Measurements from ENCODE around the gene AGXT. TPM values are rescaled to one million over a fixed set of nuclear protein-coding genes. Genes with fewer than 3 reads are reported as not detected.

Gene AGXT
- total RNA-seq, 1 experiment from 2014 or later: 0.36 TPM

- in situ Hi-C loops (cut with HindIII; ENCODE audit: low pct_unique_long_range_greater_than_20kb, low sequenced_read_pairs): no loop called here
- Histone ChIP-seq H3K9me3 (ENCODE audit: control insufficient read depth, insufficient read depth, low read depth, low read length) (no peaks in the 10 kb centered on the region), H3K27me3 (ENCODE audit: control insufficient read depth, insufficient read depth, low read length) (peaks cover 7% of the 10 kb centered on the region), H3K36me3 (ENCODE audit: control insufficient read depth, insufficient read depth, low read length) (no peaks in the 10 kb centered on the region), H3K4me3 (ENCODE audit: low read depth in 2 of 2, low read length in 2 of 2) (no peak overlapping the region), H3K27ac (ENCODE audit: low read length) (no peak overlapping the region), H3K4me1 (ENCODE audit: control insufficient read depth, insufficient read depth, low read length) (peaks cover 6% of the 10 kb centered on the region)
- ATAC-seq (no peak), DNase-seq (ENCODE audit: low read depth, low spot score) (no peak)
- POLR2A ChIA-PET: no interaction called here
- intact Hi-C loops (cut with micrococcal nuclease; ENCODE audit: unreplicated experiment): no loop called here
- CTCF ChIA-PET: no interaction called here
- BruUV-seq (replicated peaks): no TSS peak
- TF ChIP-seq, protein P1, sequence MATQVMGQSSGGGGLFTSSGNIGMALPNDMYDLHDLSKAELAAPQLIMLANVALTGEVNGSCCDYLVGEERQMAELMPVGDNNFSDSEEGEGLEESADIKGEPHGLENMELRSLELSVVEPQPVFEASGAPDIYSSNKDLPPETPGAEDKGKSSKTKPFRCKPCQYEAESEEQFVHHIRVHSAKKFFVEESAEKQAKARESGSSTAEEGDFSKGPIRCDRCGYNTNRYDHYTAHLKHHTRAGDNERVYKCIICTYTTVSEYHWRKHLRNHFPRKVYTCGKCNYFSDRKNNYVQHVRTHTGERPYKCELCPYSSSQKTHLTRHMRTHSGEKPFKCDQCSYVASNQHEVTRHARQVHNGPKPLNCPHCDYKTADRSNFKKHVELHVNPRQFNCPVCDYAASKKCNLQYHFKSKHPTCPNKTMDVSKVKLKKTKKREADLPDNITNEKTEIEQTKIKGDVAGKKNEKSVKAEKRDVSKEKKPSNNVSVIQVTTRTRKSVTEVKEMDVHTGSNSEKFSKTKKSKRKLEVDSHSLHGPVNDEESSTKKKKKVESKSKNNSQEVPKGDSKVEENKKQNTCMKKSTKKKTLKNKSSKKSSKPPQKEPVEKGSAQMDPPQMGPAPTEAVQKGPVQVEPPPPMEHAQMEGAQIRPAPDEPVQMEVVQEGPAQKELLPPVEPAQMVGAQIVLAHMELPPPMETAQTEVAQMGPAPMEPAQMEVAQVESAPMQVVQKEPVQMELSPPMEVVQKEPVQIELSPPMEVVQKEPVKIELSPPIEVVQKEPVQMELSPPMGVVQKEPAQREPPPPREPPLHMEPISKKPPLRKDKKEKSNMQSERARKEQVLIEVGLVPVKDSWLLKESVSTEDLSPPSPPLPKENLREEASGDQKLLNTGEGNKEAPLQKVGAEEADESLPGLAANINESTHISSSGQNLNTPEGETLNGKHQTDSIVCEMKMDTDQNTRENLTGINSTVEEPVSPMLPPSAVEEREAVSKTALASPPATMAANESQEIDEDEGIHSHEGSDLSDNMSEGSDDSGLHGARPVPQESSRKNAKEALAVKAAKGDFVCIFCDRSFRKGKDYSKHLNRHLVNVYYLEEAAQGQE (IDR thresholded peaks at IDR 0.05; ENCODE audit: insufficient read depth in 1 of 2, low read depth in 2 of 2, low read length in 1 of 2): no peak
- no peak for TF ChIP-seq TCF7L2 (IDR thresholded peaks at IDR 0.05; ENCODE audit: low read depth, low read length)
- TF ChIP-seq SIN3A (IDR thresholded peaks at IDR 0.05; ENCODE audit: borderline replicate concordance, insufficient read depth, low read depth, low read length): no peak
- no peak for TF ChIP-seq CTCF (IDR thresholded peaks at IDR 0.05)
- no peak for TF ChIP-seq POLR2AphosphoS5 (IDR thresholded peaks at IDR 0.05; ENCODE audit: low read depth, low read length)
Measured at GRCh38 chr2:240832921-240833494, 35.6 kb upstream of the AGXT start.

DNA sequence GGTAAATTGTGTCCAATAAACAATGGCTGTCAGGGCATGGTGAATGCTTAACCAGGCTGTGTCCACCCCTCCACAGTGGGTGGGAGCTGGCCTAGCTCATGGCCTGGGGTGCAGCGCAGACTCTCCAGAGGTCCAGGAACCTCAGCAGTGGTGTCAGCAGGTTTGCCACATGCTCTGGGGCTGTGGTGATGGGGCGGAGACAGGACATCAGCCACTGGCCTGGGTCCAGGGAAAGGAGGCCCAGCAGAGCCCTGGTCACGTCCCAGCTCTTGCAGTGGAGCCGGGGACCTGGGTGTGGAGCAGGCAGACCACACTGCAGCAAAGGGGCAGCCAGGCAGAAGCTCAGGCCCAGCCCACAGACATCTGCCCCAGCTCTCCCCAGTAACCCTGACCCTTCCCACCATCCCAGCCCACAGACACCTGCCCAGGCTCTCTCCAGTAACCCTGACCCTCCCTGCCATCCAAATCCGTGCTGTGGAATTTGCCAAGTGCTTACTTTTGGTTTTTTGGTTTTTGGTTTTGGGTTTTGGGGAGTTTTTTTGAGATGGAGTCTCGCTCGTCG lies 34.8 kb upstream of the AGXT start:
- H3K27ac ChIP-seq (ENCODE audit: low read length): no peak overlapping the region
- ChIA-PET CTCF (no interaction called here), POLR2A (no interaction called here)
- intact Hi-C loops (cut with micrococcal nuclease; ENCODE audit: unreplicated experiment) (no loop called here), in situ Hi-C loops (cut with HindIII; ENCODE audit: low pct_unique_long_range_greater_than_20kb, low sequenced_read_pairs) (no loop called here)
- H3K4me1 ChIP-seq (ENCODE audit: control insufficient read depth, insufficient read depth, low read length): peaks cover 6% of the 10 kb centered on the region
- TF ChIP-seq POLR2AphosphoS5 (IDR thresholded peaks at IDR 0.05; ENCODE audit: low read depth, low read length) (no peak), SIN3A (IDR thresholded peaks at IDR 0.05; ENCODE audit: borderline replicate concordance, insufficient read depth, low read depth, low read length) (no peak), TCF7L2 (IDR thresholded peaks at IDR 0.05; ENCODE audit: low read depth, low read length) (no peak), CTCF (IDR thresholded peaks at IDR 0.05) (no peak)
- TF ChIP-seq, protein P1 (IDR thresholded peaks at IDR 0.05; ENCODE audit: insufficient read depth in 1 of 2, low read depth in 2 of 2, low read length in 1 of 2): no peak
- peaks cover 7% of the 10 kb centered on the region for H3K27me3 ChIP-seq (ENCODE audit: control insufficient read depth, insufficient read depth, low read length)
- ATAC-seq (peak; percentile 18), DNase-seq (ENCODE audit: low read depth, low spot score) (no peak)
- H3K4me3 ChIP-seq (ENCODE audit: low read depth in 2 of 2, low read length in 2 of 2): no peak overlapping the region
- BruUV-seq (replicated peaks): no TSS peak
- no peaks in the 10 kb centered on the region for H3K9me3 ChIP-seq (ENCODE audit: control insufficient read depth, insufficient read depth, low read depth, low read length)
- H3K36me3 ChIP-seq (ENCODE audit: control insufficient read depth, insufficient read depth, low read length): no peaks in the 10 kb centered on the region
